ENCODE measurements around the gene ABCG5.

The ABCG5 gene

DNA sequence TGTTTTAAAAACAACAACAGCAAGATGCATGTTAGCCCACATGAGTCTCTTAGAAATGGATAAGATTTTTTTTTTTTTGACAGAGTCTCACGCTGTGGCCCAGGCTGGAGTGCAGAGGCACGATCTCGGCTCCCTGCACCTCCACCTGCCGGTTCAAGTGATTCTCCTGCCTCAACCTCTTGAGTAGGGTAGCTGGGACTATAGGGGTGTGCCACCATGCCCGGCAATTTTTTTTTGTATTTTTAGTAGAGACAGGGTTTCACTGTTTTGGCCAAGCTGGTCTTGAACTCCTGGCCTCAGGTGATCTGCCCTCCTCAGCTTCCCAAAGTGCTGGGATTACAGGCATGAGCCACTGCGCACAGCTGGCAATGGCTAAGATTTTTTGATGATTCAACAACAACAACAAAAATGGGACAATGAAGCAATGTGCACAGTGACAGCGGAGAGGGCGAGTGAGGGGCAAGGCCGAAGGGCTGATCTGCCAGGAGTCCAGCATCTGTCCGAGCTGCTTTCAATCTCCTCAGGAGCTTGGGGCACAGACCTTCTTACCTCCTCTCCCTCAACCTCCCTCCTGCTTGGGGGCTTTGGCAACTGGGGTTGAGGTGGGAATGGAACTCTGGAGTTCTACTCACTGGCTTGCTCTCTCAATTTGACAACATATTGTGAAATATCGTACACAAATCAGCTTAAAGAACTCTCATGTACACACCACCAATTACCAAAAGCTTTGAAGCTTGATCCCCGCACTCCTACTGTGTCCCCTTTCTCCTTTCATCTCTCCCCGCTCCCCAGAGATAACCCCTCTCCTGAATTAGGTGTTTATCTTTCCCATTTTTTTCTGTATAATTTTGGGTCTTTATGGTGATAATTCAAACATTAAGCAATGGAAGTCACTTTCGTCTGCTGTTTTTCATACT is 3.6 kb upstream of the ABCG5 start:
- DNase-seq, result no peak

- DNase-seq, result no peak
Observed at GRCh38 chr2:43840965-43841364, 2.3 kb upstream of the ABCG5 start.

GRCh38 chr2:43839776-43840564 is 1.3 kb upstream of the ABCG5 start:
- no peak for DNase-seq

DNA sequence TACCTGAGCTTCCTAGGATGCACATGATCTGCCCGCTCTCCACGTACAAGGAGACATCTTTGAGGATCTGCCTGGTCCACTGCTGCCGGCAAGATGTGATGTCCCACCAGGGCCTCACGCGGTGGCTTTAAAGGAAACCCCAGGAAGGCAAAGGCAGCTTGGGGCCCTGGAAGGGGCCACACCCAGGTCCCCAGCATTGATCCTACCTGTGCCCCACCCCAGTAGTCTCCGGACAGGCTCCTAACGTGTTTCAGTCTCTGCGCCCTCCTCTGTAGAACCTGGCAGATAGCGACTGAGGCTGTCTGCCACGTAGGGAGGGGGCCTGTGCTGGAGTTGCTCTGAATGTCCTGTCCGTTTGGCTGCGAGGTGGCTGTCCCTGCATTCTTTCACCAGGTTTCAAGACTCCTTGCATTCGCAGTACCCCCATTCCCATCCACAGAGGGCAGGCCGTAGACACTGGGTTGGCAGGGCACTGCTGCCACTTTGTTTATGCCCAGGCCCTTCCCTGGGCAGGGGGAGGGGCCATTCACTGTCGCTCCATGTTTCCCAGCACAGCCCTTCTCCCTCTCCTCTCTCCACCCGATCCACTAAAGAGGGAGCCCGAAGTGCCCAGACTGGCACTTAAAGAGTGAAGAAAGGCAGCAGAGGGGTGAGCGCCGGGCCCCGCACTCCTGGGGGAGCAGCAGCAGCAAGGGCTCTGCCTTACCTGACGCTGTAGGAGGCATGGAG is 644 bp downstream of the ABCG5 start:
- DNase-seq, result no peak

DNA sequence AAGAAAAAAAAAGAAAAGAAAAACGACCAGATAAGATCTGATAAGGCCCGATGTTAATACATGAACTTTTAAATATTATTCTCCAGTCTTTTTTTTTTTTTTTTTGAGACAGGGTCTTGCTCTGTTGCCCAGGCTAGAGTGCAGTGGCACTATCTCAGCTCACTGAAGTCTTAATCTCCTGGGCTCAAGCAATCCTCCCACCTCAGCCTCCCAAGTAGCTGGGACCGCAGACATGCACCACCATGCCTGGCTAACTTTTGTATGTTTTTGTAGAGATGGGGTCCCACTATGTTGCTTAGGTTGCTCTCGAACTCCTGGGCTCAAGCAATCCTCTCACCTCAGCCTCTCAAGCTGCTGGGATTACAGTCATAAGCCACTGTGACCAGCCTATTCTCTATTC is 1.6 kb downstream of the ABCG5 start:
- DNase-seq, result no peak

- no peak for DNase-seq
Observed at GRCh38 chr2:43832457-43832856, 6.2 kb downstream of the ABCG5 start.

GRCh38 chr2:43831543-43832294 is 6.9 kb downstream of the ABCG5 start:
- no peak for DNase-seq

GRCh38 chr2:43826305-43827250 is 12.1 kb downstream of the ABCG5 start:
- no peak for DNase-seq

- no peak for DNase-seq
Observed at GRCh38 chr2:43825841-43826240, 12.8 kb downstream of the ABCG5 start.

DNA sequence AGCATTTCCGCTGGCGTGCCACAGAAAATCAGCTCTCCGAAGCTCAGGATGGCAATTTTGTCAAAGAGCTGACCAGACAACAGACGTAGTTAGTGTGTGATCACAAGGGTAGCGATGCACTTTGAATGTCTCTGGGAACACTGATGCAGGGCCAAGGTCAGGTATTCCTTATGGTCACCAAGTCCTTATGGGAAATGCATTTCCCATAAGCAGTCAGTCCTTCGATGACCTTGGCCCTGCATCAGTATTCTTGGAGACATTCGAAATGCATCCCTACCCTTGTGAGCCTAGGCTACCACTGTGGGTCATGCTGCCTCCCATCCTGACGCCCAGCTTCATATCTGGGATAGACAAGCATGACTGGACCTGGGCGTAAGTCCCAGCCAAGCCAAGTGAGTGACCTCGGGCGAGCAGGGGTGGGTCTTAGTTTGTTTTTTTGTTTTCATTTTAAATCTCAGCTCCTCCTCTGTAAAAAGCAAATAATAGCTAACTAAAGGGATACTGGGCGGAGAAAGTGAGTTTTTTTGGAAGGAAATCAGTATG is 13.6 kb downstream of the ABCG5 start:
- no peak for DNase-seq

DNA sequence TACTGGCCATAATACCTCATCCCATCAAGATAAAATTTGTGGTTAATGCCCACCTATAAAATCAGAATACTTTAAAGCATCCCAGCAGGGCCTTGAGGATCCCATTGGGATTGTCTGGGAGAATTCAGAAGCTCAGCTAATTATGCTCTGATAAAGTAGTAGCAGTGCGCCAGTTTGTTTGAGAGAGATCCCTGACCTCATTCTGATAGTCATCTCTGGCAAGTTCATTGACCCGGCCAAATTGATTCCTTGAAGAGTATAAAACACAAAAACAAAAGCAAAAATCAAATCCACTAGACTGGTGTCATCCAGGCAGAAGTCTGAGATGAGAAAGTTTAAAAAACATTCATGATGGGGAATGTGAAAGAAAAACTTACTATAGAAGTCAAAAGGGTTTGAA is 14.1 kb downstream of the ABCG5 start:
- no peak for DNase-seq

- DNase-seq, result no peak
Observed at GRCh38 chr2:43823751-43824150, 14.9 kb downstream of the ABCG5 start.

GRCh38 chr2:43822839-43823238 is 15.8 kb downstream of the ABCG5 start:
- no peak for DNase-seq

DNA sequence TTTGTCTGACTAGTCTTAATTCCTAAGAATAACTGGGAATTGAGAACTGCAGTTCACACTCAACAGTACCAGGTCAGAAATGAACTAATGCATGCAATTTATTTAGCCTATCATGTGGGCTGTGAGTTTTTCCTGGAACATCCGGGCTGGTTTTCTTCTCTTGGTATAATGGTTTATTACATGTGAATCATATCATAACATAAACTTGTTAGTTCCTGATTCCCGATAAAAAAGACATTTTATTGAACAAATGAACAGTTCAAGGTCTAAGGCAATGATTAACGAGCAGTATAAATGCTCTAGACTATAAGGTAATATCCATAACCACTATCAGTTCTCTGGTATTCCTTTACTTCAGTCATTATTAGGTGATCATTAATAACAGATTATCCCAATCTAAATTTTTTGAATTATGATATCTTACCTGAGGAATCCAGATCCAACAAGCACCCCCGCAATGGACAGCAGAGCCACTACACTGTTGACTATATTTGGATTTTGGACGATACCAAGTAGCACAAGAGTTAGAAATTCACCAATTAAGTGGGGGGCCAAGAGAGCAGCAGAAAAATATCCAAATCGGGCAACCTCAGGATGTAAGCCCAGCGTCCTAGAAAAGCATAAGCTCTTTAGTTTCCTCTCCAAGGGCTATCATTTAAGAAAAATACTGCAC is 19.0 kb downstream of the ABCG5 start:
- DNase-seq, result no peak

DNA sequence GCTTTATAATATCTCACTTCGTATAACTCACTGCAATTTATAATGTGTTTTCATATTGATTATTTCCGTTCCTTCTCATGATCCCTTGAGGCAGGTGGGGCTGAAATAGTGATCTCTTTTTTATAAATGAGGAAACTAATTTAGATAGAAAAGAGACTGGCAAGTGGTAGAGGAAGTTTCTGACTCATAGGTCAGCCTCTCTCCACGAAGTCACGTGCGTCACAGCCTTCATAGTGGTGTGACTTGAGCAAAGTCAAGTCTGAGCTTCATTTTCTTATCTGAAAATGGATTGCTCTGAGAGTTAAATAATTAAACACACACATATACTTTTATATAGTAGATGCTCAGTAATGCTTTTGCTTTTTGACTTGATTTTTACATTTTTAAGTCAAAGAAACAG is 19.9 kb downstream of the ABCG5 start:
- no peak for DNase-seq

GRCh38 chr2:43814711-43815110 is 23.9 kb downstream of the ABCG5 start:
- no peak for DNase-seq

DNA sequence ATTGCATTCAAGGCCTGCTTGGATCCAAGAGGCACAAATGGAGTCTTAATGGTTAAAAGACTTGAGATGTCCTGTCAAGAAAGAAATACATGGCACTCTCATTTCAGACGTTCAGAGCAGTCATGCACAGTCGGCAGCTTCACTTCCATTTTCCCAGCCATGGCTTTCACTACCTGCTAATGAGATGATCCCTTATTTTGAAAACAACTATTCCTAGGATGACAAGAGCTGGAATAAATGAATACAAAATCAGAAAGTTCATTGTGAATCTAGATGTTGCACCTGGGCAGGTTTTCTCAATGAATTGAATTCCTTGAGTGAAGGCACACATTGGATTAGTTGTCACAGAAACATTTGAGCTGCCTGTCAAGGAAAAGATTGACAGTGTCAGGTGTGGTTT is 25.7 kb downstream of the ABCG5 start:
- no peak for DNase-seq

- DNase-seq, result no peak
Observed at GRCh38 chr2:43812006-43812405, 26.6 kb downstream of the ABCG5 start.

DNA sequence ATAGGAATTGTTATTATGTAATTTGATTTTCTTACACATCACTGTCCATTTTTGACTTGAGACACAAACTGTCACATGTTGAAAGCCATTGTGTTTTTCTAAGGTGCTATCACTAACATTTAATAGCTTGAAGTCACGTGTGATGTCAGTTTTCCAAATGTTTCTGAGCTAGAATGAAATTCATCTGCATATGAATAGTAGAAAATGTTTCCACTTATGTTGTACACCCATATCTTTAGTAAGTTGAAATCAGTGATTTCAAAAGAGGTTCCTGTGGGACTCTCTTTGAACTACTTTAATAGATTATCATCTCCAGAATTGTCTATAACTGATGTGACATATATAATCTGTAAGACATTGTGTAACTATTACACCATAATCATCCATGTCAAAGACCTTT is 27.8 kb downstream of the ABCG5 start:
- DNase-seq, result no peak

GRCh38 chr2:43810452-43810851 is 28.2 kb downstream of the ABCG5 start:
- no peak for DNase-seq

DNA sequence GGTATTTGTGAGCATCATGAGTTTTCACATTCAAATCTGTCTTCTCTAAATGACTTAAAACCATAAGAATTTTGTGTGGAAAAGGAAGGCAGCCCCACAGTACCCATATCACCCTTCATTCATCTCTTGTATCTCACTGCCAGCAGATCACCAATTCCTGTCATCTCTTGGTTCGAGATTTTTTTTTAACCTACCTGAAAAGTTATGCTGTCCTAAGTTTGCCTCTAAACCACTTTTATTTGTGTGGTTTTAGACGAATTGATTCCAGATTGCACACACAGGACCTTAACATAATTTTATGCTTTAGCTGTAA is 32.0 kb downstream of the ABCG5 start:
- no peak for DNase-seq
